LNCaP clone FGC (cell line): ENCODE data around the gene CYP24A1.

ENCODE experiments used
- DNase-seq: peaks from one replicate; pipeline ENCODE4 v3.0.0-alpha.2; 2011; ENCODE audit warnings: low read depth
- H3K4me3 ChIP-seq: 2 replicates; pipeline ENCODE4 v1.5.1; 2011; ENCODE audit warnings: mild to moderate bottlenecking, low read depth, low read length, control low read depth
- TF ChIP-seq, protein P1 (sequence below): IDR thresholded peaks from 2 replicates; pipeline ENCODE4 v1.5.1; 2012; ENCODE audit warnings: mild to moderate bottlenecking; ENCODE audit not compliant: control insufficient read depth, insufficient read depth; ENCODE audit errors: extremely low read depth

The CYP24A1 gene

DNA sequence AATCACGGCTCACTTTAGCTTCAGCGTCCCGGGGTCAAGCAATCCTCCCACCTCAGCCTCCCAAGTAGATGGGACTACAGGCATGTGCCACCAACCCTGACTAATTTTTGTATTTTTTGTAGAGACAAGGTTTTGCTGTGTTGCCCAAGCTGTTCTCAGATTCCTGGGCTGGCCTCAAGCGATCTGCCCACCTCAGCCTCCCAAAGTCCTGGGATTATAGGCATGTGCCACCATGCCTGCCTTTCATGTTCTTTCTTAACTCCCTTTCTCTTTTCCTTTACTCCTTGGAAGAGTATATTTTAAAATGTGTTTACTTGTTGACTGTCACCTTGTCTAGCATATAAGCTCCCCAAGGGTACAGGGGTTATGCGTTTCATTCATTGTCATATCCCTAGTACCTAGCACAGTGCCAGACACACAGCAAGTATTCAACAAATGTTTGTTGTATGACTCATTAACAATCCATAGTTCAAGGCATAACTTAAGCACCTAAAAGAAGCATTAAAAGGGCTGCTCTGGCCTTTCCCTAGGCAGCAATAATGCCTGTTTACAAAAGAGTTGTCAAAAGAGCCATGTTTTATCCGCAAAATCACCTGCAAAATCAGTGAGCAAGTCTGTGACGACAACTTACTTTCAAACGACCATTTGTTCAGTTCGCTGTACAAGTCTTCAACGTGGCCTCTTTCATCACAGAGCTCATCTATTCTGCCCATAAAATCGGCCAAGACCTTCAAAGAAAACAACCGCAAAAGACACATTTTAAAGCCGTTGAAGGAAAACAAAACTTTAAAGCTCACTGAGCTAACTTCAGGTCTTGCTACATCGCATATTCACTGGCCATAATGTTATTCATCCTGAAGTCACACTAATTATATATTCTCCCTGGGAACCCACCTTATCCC is 4.6 kb downstream of the CYP24A1 start:
- TF ChIP-seq, protein P1, sequence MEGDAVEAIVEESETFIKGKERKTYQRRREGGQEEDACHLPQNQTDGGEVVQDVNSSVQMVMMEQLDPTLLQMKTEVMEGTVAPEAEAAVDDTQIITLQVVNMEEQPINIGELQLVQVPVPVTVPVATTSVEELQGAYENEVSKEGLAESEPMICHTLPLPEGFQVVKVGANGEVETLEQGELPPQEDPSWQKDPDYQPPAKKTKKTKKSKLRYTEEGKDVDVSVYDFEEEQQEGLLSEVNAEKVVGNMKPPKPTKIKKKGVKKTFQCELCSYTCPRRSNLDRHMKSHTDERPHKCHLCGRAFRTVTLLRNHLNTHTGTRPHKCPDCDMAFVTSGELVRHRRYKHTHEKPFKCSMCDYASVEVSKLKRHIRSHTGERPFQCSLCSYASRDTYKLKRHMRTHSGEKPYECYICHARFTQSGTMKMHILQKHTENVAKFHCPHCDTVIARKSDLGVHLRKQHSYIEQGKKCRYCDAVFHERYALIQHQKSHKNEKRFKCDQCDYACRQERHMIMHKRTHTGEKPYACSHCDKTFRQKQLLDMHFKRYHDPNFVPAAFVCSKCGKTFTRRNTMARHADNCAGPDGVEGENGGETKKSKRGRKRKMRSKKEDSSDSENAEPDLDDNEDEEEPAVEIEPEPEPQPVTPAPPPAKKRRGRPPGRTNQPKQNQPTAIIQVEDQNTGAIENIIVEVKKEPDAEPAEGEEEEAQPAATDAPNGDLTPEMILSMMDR: no peak
- H3K4me3 ChIP-seq: no peak overlapping the region
- DNase-seq: no peak

DNA sequence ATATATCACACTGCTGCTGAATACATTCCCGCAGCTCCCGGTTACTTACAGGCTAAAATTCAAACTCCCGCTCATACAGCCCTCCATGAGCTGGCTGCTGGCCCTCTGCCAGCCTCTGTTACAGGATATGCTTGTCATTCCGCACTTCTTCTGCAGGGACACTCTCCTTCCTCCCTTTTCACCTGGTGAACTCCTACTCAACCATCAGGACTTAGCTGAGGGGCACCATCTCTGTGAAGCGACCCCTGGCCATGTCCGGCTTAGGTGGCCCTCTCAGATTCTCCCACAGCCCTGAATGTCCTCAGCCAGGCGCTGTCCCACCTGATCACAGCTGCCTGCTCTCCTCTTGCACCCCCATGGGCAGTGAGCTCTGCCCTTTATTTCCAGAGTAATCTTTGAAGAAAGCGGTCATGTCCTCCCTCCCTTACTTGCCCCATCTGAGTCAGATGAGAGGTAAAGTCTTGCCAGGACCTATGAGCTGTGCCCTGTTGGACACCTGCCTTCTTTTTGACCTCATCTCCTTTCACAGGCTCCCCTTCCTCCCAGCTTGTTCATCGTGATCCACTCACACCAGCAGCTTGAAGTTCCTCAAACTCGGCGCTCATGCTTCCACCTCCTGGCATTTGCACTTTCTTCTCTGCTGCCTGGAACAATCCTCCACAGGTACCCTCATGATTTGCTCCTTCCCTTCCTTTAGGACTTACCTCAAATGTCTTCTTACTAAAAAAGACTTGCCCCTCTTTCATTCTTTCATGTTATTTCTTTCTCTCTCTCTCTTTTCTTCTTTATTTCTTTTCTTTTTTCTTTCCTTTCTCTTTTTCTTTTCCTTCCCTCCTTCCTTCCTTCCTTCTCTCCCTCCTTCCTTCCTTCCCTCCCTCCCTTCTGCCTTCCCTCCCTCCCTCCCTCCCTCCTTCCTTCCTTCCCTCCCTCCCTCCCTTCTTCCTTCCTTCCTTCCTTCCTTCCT is 5.6 kb downstream of the CYP24A1 start:
- TF ChIP-seq, protein P1: no peak
- DNase-seq: no peak
- H3K4me3 ChIP-seq: no peak overlapping the region

DNA sequence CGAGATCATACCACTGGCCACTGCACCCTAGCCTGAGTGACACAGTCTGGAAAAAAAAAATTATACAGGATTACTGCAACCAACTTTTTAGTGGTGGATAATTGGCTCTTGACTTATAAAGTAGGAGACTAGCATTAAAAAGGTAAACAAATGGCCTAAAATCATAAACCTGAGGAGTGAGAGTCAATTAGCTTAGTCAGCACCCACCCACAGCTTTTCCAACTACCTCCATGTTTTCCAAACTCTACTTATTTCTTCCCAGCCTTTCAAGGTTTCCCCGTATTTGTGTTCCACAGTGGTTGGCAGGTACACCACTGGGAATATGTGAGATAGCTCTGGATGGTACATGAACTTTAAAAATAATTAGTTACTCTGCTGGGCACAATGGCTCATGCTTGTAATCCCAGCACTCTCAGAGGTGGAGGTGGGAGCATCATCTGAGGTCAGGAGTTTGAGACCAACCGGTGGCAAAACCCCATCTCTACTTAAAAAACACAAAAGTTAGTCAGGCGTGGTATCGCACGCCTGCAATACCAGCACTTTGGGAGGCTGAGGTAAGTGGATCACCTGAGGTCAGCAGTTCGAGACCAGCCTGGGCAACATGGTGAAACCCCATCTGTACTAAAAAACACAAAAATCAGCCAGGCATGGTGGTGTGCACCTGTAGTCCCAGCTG is 6.7 kb downstream of the CYP24A1 start:
- TF ChIP-seq, protein P1: no peak
- no peak for DNase-seq
- H3K4me3 ChIP-seq: no peak overlapping the region

DNA sequence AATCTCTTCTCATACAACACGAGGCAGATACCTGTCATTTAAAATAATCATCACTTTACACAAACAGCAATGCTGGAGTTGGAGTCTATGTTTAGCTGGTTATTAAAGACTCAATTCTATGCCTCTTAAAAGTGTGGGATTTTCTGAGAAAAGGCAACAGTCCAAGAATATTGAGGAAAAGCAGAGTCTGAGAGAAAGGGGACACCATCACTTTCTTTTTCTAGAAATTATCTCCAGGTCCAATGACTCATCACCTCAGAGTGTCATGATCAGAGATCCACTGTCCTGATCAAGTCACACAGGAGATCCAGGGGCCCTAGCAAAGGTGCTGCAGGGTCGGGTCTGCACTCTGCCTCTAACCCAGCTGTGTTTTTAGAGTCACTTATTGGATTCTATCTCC is 8.0 kb downstream of the CYP24A1 start:
- DNase-seq: no peak
- TF ChIP-seq, protein P1: no peak

DNA sequence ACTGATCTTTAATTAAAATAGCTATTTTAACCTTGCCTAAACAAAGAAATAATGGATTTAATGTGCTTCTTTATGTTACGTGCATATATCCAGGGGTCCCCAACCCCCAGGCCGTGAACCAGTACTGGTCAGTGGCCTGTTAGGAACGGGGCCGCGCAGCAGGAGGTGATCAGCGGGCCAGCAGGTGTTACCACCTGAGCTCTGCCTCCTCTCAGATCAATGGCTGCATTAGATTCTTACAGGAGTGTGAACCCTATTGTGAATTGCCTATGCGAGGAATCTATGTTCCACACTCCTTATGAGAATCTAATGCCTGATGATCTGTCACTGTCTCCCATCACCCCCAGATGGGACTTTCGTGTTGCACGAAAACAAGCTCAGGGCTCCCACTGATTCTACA is 8.8 kb downstream of the CYP24A1 start:
- DNase-seq: no peak
- no peak overlapping the region for H3K4me3 ChIP-seq
- TF ChIP-seq, protein P1: no peak

More for the DNA sequence above, 8.0 kb downstream of the CYP24A1 start:
- H3K4me3 ChIP-seq: no peak overlapping the region

DNA sequence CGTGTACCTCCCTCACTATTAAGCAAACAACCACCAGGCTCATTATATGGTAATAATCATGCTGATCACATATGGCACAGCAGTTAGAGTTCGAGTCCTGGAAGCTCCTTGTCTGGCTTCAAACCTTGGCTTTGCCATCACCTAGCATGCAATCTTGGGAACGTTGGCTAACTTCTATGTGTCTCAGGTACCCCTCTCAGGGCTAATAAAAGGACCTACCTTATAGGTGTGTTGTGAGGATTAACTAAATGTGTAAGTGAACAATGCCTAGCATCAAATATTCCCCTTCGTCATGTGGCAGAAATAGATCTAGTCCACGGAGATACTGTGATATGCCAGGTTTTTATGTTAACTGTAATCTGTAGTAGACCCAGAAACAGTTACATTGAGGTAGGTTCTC is 10.4 kb downstream of the CYP24A1 start:
- no peak for DNase-seq
- TF ChIP-seq, protein P1: no peak
- H3K4me3 ChIP-seq: no peak overlapping the region
